ENCODE measurements around the gene ACMSD. TPM values are rescaled to one million over a fixed set of nuclear protein-coding genes. Genes with fewer than 3 reads are reported as not detected.
"Not testable (repeated sequence)": the region's sequence is repeated elsewhere in the genome, so short reads cannot be mapped to it uniquely, and the experiment has no call there.

Gene ACMSD
- total RNA-seq, 1 experiment from 2014 or later, result not detected

DNA sequence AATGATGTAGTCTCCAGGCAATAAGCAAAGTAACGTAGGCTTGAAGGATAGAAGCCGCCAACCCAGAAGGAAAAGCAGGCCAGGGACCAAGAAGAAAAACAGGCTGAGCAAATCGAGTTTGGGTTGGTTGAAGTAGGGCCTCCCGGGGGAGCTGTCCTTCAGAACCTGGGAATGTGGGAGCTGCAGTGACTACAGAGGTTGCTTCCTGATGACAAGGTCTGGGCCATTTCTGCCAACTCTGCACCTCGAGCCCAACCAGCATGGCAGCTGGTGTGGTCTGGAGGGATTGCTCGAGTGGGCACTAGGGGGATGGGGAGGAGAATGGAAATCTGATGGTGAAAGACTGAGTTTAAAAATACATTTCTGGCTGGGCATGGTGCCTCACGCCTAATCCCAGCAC, 14.1 kb downstream of the ACMSD start:
- DNase-seq (ENCODE audit: low spot score), result no peak

DNA sequence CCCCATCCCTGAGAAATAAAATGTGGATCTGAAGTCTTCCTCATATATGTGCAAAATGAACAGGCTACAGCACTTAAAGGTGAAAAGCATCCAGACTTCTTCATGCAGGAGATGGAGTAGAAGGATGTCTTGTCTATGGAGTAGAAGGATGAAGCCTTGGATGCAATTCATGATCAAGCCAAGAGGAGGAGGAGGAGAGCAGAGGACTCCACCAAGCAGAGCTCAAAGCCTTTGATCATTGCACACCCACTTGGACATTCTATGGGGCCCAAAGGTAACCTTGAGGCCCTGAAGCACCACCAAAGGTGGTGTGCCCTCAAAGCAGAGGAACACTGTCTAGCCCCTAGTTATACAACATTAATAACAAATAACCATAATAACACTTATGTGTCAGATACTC, 17.3 kb downstream of the ACMSD start:
- no peak for DNase-seq (ENCODE audit: low spot score)

DNA sequence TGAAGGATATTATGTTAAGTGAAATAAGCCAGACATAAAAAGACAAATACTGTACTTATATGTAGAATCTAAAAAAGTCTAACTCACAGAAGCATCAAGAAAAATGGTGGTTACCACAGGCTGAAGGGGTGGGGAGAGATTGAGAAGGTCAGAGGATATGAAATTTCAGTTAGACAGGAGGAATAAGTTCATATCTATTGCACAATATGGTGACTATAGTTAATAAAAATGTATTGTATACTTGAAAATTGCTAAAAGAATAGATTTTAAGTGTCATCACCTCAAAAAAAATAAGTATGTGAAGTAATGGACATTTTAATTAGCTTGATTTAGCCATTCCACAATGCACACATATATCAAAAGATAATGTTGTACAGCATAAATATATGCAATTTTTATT, 19.8 kb downstream of the ACMSD start:
- no peak for DNase-seq (ENCODE audit: low spot score)

- no peak for DNase-seq (ENCODE audit: low spot score)
These were observed 22.8 kb downstream of the ACMSD start for GRCh38 chr2:134861173-134861572.

DNA sequence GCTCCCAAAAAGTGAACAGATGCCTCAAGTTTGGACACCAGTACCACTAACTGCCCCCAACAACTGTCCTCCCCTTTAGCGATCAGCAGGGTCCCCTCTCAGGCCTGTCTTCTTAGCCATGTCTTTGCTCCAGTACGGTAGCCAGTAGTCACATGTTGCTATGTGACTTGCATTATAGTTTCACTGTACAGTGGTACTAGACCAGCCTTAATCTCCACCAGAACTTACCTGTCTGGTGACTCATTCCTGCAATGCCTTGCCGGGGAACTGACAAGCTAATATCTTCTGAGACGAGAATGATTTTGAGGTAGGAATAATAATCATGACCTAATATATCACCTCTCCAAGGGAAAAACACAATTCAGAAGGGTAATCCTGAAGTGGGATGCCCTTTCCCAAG, 23.7 kb downstream of the ACMSD start:
- no peak for DNase-seq (ENCODE audit: low spot score)

- DNase-seq (ENCODE audit: low spot score), result no peak
These were observed 24.3 kb downstream of the ACMSD start for GRCh38 chr2:134862674-134863073.

DNA sequence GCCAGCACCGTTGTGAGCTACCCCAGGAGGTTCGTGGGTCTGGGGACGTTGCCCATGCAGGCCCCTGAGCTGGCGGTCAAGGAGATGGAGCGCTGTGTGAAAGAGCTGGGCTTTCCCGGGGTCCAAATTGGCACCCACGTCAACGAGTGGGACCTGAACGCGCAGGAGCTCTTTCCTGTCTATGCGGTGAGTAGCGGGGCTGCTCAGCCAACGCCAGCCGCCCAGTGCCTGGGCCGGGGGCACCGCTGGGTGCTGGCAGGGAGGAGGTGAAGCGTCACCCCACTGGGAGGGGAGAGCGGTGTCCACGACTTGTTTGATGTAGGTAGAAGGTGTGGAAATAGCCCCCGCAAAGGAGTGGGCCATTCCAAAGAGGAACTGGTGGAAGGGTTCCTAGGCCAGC, 25.0 kb downstream of the ACMSD start:
- no peak for DNase-seq (ENCODE audit: low spot score)

GRCh38 chr2:134865067-134865787, 26.8 kb downstream of the ACMSD start:
- DNase-seq (ENCODE audit: low spot score), result no peak

DNA sequence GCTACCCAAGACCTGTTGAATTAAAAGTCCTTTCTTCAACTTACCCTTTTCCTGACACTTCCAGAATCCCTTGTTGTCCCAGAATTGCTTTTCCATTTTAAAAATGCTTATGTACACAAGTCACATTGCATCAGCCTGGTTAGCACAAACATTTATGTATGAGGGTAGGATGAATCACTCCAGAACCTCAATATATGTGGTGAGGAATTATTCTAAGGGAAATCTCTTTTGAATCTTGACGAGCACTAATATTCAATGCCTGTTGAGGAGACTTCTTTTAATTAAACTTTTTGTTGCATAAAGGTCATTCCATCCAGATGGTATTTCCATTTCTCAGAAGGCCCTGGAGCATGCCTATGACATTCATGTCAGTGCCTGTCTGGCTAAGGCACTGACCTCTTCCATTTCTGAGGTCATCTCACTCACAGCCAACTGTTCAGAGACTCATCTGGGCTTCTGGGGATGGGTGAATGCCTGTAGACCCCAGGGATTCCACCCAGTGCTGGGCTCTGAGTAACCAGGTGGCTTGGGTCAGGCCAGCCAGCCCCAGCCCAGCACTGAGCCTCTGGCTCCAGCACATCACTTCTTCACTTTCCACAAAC, 28.2 kb downstream of the ACMSD start:
- DNase-seq (ENCODE audit: low spot score), result no peak

DNA sequence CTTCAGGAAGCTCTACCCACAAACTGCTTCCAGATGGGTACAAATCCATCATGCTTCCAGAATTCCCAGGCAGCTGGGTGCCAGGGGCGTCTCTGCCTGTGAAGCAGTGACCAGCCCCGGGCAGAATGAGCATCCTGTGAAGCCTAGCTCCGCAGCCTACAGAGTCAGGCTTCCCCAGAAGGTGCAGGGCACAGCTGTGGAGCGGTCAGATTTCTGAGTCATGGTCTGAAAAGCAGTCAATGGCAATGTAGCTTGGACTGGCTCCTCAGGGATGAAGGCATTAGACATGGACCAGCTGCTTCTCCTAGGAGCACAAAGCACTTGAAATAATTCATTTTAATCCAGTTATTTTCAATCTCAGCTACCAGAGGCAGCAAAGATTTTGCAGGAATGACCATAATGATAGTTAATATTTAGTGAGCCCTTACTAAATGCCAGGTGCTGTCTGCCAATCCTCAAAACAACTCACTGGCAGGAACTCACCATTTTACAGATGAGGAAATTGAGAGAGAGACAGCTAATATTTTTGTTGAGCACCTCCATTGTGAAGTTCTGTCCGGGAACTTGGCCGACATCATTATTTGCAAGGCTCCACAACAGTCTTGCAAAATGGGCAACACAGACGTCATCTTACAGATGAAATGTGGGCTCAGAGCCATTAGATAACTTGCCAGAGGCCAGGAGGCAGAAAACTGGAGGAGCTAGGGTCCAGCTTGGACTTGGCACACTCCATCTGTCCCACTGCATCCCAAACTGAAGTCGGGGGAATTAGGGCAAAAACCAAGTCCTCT, 31.7 kb downstream of the ACMSD start:
- DNase-seq (ENCODE audit: low spot score), result no peak

DNA sequence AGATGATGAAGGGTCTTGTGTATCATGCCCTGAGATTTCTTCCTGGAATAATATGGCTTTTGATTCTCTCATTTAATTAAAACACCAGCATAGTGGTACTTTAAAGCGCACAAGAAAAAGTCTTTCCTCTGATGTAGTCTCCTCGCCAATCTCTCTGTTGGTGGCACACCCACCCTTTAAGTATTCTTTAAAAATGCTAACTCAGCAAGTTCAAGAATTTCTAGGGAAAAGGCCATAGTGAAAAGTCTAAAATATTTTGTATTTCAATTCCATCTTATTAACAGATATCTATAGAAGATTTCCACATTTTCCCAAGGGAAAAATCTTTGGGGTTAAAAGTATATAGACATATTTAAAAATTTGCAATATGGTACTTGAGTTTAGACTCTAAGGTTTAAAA, 34.7 kb downstream of the ACMSD start:
- no peak for DNase-seq (ENCODE audit: low spot score)

DNA sequence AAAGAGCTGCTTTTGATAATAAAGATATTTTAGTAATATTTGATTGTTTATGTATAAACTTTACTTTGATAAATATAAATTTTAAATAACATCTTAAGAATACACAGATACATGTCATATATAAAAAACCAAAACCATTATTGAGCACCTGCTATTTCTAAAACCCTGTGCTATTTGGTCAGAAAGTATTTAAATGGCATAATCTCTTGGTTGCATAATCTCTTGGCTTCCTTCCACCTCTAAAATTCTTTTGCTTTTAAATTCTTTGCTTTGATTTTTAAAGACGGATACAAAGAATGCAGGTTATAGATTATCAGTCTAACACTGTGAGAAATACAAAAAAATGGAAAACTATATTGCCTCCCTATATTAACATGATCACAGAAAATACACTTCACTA, 36.9 kb downstream of the ACMSD start:
- DNase-seq (ENCODE audit: low spot score), result no peak

DNA sequence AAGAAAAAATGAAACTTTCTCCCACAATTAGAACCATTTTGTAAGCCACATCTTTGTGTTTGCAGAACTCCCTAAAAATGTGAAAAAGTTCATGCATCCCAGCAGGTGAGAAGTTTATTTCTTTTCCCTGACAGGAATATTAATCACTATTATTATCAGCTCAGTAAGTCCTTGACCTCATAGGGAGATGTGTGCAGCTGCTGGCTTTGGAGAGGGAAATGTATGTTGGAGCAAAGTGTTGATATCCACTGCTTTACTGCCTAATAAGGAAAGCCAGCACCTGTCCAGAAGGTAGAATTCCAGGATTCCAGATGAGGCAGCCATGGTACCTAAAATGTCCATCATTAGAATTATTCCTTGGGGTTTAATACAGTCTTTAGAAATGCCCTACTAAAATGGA, 44.4 kb downstream of the ACMSD start:
- DNase-seq (ENCODE audit: low spot score), result no peak

- no peak for DNase-seq (ENCODE audit: low spot score)
These were observed 45.3 kb downstream of the ACMSD start for GRCh38 chr2:134883552-134884293.

DNA sequence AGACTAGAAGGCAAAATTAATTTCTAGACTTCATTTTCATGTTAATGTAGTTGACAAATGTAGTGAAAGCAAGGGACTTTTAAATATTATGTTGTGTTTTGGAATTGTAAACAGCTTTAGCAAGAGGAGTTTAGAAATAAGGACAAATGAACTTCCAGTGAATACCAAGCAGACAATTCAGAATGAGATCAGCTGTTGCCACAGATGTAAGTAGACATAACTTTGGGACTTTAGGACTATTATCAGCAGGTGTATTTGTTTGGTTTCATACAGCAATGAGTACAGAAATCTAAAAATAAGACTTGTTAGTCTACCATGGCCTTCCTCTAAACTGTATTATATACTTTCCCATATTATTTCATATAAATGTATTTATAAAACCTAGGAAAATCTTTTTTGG, 46.0 kb downstream of the ACMSD start:
- no peak for DNase-seq (ENCODE audit: low spot score)

GRCh38 chr2:134892282-134893035, 54.0 kb downstream of the ACMSD start:
- no peak for DNase-seq (ENCODE audit: low spot score)

GRCh38 chr2:134897932-134898331, 59.5 kb downstream of the ACMSD start:
- DNase-seq (ENCODE audit: low spot score), result no peak

DNA sequence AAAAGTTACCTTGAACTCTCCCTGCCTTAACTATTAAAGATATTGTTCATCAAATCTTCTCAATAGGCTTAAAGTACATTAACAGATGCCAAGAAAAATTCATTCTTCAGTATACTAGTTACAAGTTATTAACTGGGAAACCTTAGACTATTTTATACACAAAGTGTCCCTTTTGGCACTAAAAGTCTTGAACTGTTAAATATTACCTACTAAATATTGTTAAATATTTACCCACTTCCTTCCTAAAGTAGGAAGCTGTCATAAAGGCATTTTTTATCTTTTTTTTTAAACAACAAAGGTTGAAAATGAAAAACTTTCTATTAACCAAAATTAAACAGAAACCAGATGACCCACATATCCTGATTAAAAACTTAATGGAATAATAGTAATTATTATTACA, 60.8 kb downstream of the ACMSD start:
- DNase-seq (ENCODE audit: low spot score), result no peak

DNA sequence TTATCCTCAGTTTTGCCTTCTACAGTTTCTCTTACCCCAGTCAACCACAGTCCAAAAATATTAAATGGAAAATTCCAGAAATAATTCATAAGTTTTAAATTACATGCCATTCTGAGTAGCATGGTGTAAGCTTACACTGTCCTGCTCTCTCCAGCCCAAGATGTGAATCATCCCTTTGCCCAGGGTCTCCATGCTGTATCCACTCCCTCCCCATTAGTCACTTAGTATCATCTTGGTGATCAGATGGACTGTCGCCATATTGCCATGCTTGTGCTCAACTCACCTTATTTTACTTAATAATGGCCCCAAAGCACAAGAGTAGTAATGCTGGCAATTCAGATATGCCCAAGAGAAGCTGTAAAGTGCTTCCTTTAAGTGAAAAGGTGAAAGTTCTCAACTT, 61.7 kb downstream of the ACMSD start:
- peak; percentile 5 for DNase-seq (ENCODE audit: low spot score)

- DNase-seq (ENCODE audit: low spot score), result not testable (repeated sequence)
These were observed 65.3 kb downstream of the ACMSD start for GRCh38 chr2:134903701-134904100.

- DNase-seq (ENCODE audit: low spot score), result no peak
These were observed 66.8 kb downstream of the ACMSD start for GRCh38 chr2:134905168-134905567.

GRCh38 chr2:134906726-134907125, 68.3 kb downstream of the ACMSD start:
- DNase-seq (ENCODE audit: low spot score), result no peak

All from A172 (cell line).